Tibial artery (tissue), 4 donors: ENCODE measurements around the gene MAP2K6.

Experiments used
- DNase-seq, 2 donors: peaks; one replicate each; pipeline ENCODE4 v3.0.0-alpha.2; 2019
- H3K27ac ChIP-seq, 2 donors: fragments of 200-600 bp; sonication (generic) in 1 of 2; 1 replicate in 1 of 2; 2 replicates in 1 of 2; pipeline ENCODE4 v1.5.1; 2018 to 2019; ENCODE audit warnings: mild to moderate bottlenecking in 1 of 2
- H3K27me3 ChIP-seq, 2 donors: fragments of 200-600 bp; sonication (generic) in 1 of 2; one replicate each; pipeline versions ENCODE4 v1.5.1 to v1.6.0; 2016 to 2019
- H3K36me3 ChIP-seq, 3 donors: fragments of 200-600 bp; sonication (generic) in 2 of 3; one replicate each; pipeline ENCODE4 v1.5.1; 2016 to 2019; ENCODE audit warnings: mild to moderate bottlenecking in 2 of 3
- H3K4me1 ChIP-seq, 4 donors: fragments of 200-600 bp; sonication (generic) in 2 of 4; 1 replicate in 3 of 4; 2 replicates in 1 of 4; pipeline ENCODE4 v1.5.1; 2016 to 2019
- H3K4me3 ChIP-seq, 2 donors: fragments of 200-600 bp; sonication (generic) in 1 of 2; 1 replicate in 1 of 2; 2 replicates in 1 of 2; pipeline ENCODE4 v1.5.1; 2018 to 2019; ENCODE audit warnings: mild to moderate bottlenecking in 2 of 2
- H3K9me3 ChIP-seq, 3 donors: fragments of 200-600 bp; sonication (generic) in 1 of 3; one replicate each; pipeline ENCODE4 v1.5.1; 2016 to 2019
- CTCF ChIP-seq, 2 experiments: fragments of 200-600 bp in 1 of 2; fragments of 450-650 bp in 1 of 2; IDR thresholded peaks; one replicate each; pipeline ENCODE4 v1.5.1; 2017 to 2019; ENCODE audit warnings: antibody characterized with exemption in 2 of 2, mild to moderate bottlenecking in 1 of 2, moderate library complexity in 1 of 2
- intact Hi-C: fragments of 100-400 bp; cut with DNase I; formaldehyde crosslinking; loops from one replicate; pipeline ENCODE4 v1.15.0; 2023; ENCODE audit warnings: low total_unique reads

MAP2K6 gene

GRCh38 chr17:69512946-69513345, 98.4 kb downstream of the MAP2K6 start:
- no peak for TF ChIP-seq CTCF (IDR thresholded peaks at IDR 0.05)
- peaks cover 0 to 7% (median 0%) of the 10 kb centered on the region in 3 donors for H3K36me3 ChIP-seq
- intact Hi-C loops: no loop called here

GRCh38 chr17:69516225-69516624, 101.7 kb downstream of the MAP2K6 start:
- TF ChIP-seq CTCF (IDR thresholded peaks at IDR 0.05): no peak
- no peaks in the 10 kb centered on the region for H3K27me3 ChIP-seq
- no peak overlapping the region for H3K27ac ChIP-seq
- peaks cover 0 to 25% (median 0%) of the 10 kb centered on the region in 3 donors for H3K36me3 ChIP-seq
- H3K4me3 ChIP-seq: no peak overlapping the region
- H3K4me1 ChIP-seq: no peaks in the 10 kb centered on the region
- intact Hi-C loops: no loop called here
- no peak for DNase-seq
- H3K9me3 ChIP-seq: no peaks in the 10 kb centered on the region

More at GRCh38 chr17:69512946-69513345, 98.4 kb downstream of the MAP2K6 start:
- Histone ChIP-seq H3K9me3 (no peaks in the 10 kb centered on the region), H3K4me1 (no peaks in the 10 kb centered on the region), H3K27ac (no peak overlapping the region), H3K4me3 (no peak overlapping the region), H3K27me3 (no peaks in the 10 kb centered on the region)
- no peak for DNase-seq

- H3K36me3 ChIP-seq: peaks cover 0 to 25% (median 0%) of the 10 kb centered on the region in 3 donors
- no peak overlapping the region for H3K27ac ChIP-seq
Observed at GRCh38 chr17:69516911-69517310, 102.4 kb downstream of the MAP2K6 start.

GRCh38 chr17:69518951-69519350, 104.5 kb downstream of the MAP2K6 start:
- no peak overlapping the region for H3K27ac ChIP-seq
- no peak for TF ChIP-seq CTCF (IDR thresholded peaks at IDR 0.05)
- no peak for DNase-seq
- H3K9me3 ChIP-seq: no peaks in the 10 kb centered on the region
- peaks cover 0 to 25% (median 0%) of the 10 kb centered on the region in 3 donors for H3K36me3 ChIP-seq
- intact Hi-C loops: no loop called here
- H3K27me3 ChIP-seq: no peaks in the 10 kb centered on the region
- H3K4me3 ChIP-seq: no peak overlapping the region
- no peaks in the 10 kb centered on the region for H3K4me1 ChIP-seq

More at GRCh38 chr17:69516911-69517310, 102.4 kb downstream of the MAP2K6 start:
- Histone ChIP-seq H3K9me3 (no peaks in the 10 kb centered on the region), H3K4me3 (no peak overlapping the region), H3K4me1 (no peaks in the 10 kb centered on the region), H3K27me3 (no peaks in the 10 kb centered on the region)
- intact Hi-C loops: no loop called here
- TF ChIP-seq CTCF (IDR thresholded peaks at IDR 0.05): no peak
- no peak for DNase-seq

GRCh38 chr17:69523244-69523861, 108.9 kb downstream of the MAP2K6 start:
- peak; percentile 74 to 76 for TF ChIP-seq CTCF (IDR thresholded peaks at IDR 0.05)
- Histone ChIP-seq H3K27me3 (no peaks in the 10 kb centered on the region), H3K36me3 (peaks cover 0 to 23% (median 0%) of the 10 kb centered on the region in 3 donors), H3K27ac (no peak overlapping the region), H3K4me1 (no peaks in the 10 kb centered on the region), H3K4me3 (no peak overlapping the region), H3K9me3 (no peaks in the 10 kb centered on the region)
- DNase-seq: peak in 1 of 2 donors; percentile 26
- intact Hi-C loops: no loop called here
